Measurements from ENCODE around the gene CERK. TPM values are rescaled to one million over a fixed set of nuclear protein-coding genes. Genes with fewer than 3 reads are reported as not detected.

Gene CERK
- total RNA-seq = 21.7 and 25.2 TPM in 2 replicates

DNA sequence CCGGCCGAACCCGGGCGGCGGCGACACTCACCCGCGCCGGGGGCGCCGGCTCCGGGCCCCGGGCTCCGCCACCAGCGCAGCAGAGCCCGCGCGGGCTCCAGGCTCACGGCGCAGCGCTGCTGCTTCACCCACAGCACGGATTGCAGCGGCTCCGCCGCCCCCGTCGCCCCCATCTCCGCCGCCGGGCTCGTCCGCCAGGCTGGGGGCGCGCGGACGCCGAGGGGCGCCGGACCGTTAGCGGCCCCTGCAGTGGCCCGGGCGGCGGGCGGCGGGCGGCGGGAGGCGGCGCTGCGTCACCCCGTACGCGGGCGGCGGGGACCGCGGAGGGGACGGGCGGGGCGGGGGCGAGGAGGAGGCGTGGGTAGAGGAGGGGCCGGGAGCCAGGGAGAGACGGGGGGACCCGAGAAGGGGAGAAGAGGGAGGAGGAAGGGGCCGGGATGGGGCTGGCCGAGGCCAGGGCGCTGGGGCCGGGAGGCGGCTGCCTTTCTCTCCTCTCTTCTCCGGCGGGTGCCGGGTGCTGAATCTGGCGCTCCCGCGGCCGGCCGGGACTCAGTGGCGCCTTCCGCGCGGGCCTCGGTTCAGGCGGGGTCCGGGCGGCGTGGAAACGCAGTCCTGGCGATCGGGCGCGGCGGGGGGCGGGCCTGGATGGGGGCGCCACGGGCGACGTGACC, at the start of gene CERK:
Gene CERK (minus strand): TSS at position 277 of the 671 bp plus-strand sequence. CDS start 104 bp downstream, at position 173.

GRCh38 chr22:46762238-46763050, 24.4 kb upstream of the CERK start, which contains the start of gene TBC1D22A:
TBC1D22A (plus strand) TSS chr22:46762650; CDS start chr22:46762787, 137 bp downstream.

Other genes starting within 250 kb of the CERK start
- gene CELSR1, start 200.6 kb downstream of the CERK start, total RNA-seq = 87.2 and 108 TPM in 2 replicates
- 15.7 and 27.8 TPM in 2 replicates for gene GRAMD4, start 117.9 kb downstream of the CERK start, total RNA-seq
- 22.2 and 26.8 TPM in 2 replicates for gene TBC1D22A, start 24.4 kb upstream of the CERK start, total RNA-seq